NCI-H524 (cell line): Measurements from ENCODE around the gene SINHCAF.
A peak's percentile ranks its signal among the peaks of the same experiment; 100 is the strongest.

Experiments used
- DNase-seq, 2 experiments: peaks; one replicate each; lab custom pipeline; 2025; lab: John Stamatoyannopoulos, UW

Gene SINHCAF

GRCh38 chr12:31331242-31331641 lies 5.3 kb upstream of the SINHCAF start:
- no peak for DNase-seq

DNA sequence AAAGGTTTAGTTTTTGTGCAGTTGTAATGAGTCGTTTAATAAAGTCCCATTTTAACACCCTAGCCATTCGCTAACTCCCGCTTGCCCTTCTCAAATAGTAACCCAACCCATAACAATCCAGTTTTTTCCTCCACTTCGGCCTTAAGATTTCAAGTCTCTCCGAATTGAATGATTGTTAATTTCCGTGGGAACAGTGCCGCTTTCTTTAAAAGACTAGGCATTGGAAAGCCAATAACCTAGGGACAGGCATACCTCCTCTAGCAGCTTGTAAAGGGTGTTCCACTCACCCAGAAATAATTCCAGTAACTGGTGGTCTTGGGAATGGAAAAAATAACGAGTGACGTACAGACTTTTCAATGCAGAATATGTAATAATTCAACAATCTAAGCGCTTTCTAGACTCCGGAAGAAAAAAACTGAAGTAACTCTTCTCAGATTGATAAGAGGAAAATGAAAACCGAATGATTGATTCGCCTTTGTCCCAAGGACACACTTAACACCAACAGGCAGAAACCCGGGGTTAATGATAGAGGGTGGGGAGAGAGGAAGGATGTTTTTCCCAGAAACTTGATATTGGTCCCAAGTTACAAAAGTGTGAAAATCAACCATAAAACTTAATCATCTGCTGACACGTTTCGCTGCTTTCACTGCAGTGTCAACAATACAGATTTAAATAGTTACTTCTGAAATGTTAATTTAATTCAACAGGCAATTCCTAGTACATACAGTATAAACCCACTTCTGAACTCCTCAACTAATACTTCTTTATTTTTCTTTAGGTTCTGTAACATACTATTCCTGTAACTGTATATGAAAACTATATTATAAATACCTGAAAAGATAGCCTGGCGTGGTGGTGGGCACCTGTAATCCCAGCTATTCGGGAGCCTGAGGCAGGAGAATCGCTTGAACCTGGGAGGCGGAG lies 1.0 kb upstream of the SINHCAF start:
- DNase-seq = peak in 1 of 2 experiments; percentile 45

- DNase-seq = peak in 1 of 2 experiments; percentile 35
Measured at GRCh38 chr12:31325524-31325875, 450 bp downstream of the SINHCAF start.

DNA sequence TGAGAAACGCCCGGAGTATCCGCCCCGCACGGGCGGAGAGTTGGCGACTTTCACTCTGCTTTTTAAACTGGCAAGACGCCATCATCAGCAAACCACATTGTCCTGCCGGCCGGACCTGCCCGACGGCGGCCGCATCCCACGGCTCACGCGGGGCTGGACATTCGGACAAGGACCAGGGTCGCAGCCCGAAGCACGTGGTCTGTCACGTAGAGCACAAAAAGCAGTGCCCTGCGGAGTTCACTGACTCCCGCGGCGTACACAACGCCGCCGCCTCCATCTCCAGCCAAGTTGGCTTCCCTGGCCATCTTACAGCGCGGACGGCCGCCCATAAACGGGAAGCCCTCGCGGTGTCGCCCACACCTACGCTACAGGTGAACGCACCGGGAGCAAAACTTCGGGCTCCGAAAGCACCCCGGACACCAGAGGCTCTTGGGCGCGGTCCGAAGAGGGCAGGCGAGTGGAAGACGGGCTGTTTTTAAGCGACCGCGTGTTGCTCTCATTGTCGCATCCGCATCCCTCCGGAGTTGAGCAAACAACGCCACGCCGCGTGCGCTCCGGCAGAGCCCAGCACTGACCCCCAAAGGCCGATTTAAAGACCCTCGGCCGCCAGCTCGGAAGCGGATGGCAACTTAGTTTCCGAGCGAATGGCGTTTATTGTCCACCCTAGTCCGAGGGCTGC lies 966 bp downstream of the SINHCAF start:
- peak in 1 of 2 experiments; percentile 35 for DNase-seq

GRCh38 chr12:31324116-31324844 lies 1.7 kb downstream of the SINHCAF start:
- DNase-seq = peak; percentile 39 to 43

DNA sequence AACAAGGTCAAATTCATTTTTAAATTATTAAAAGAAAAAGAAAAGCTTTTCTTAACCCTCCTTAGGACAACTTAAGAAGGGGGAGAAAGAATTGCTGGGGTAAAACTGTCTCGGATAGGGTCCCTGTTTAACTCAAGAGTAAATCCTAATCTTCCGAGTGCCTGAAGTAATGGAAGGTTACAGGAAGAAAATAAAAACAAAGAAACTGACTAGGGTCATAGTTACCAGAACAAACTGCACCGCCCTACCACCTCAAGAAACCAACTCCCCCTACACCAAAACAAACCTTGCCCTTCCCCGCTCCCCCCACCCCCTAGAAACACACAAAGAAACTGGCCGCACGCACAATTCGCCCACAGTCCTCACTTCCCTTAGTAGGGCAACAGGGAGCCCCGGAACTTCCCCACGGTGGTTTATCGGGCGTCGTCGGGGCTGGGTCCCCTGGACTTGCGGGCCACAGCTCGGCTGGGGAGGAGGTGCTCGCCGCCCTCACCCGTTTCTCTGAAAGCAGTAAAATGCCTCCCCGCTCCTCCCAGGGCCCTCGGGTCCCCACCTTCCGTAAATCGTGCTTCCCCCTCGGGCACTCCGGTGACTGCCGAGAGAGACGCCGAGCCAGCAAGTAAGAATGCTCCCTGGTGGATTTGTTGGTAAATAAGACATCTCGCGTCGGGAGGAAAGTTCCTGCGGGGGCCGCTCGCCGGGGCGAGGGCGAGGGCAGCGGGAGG lies 2.4 kb downstream of the SINHCAF start:
- peak in 1 of 2 experiments; percentile 34 for DNase-seq

DNA sequence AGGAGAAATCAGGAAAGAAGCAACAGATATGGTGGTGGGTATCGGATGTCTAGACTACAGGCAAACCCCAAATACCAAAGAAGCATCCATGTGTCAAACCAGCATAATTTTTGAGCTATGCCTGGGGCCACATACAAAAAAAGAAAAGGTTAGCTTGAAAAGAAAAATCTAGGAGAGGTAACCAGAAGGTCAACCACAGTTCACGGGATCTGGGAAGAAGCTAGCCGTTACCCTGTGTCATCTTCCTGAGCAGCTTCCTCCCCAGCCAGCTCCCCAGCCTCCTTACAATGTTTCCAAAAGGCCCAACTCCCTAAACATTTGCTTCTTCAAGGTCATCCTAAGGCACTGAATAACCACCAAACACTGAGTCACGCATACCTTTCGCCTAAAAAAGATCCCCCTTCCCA lies 3.1 kb downstream of the SINHCAF start:
- no peak for DNase-seq

GRCh38 chr12:31321897-31322228 lies 4.1 kb downstream of the SINHCAF start:
- no peak for DNase-seq

DNA sequence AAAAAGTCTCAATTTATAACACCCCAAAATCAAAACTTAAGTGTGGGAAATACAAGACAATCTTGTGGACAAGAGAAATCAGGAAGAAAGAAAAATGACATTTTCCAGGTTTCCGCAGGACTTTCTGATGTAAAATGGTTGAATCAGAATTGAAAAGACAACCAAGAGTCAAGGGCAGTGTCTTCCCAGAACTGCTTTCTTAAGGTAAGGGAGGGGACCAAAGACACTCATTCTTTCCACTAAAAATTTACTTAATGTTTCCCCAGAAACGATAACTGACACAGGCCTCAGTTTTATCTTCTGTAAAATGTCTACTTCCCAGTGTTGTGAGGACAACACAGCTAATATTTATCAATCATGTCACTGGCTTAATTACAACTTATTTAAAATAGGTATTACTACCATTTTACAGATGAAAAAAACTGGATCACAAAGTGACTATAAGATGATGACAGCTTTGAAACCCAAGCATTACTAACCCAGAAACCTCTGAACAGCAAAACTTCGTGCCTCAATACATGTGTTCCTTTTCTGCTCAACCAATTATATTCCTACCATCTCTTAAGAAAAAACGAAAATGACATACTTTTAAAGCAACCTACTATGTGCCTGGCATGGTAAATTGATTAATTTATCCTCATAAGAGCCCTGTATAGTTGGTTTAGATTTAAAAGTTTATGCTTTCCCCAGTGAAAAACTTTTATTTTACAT lies 4.6 kb downstream of the SINHCAF start:
- DNase-seq = no peak

- no peak for DNase-seq
Measured at GRCh38 chr12:31318657-31319269, 7.2 kb downstream of the SINHCAF start.

DNA sequence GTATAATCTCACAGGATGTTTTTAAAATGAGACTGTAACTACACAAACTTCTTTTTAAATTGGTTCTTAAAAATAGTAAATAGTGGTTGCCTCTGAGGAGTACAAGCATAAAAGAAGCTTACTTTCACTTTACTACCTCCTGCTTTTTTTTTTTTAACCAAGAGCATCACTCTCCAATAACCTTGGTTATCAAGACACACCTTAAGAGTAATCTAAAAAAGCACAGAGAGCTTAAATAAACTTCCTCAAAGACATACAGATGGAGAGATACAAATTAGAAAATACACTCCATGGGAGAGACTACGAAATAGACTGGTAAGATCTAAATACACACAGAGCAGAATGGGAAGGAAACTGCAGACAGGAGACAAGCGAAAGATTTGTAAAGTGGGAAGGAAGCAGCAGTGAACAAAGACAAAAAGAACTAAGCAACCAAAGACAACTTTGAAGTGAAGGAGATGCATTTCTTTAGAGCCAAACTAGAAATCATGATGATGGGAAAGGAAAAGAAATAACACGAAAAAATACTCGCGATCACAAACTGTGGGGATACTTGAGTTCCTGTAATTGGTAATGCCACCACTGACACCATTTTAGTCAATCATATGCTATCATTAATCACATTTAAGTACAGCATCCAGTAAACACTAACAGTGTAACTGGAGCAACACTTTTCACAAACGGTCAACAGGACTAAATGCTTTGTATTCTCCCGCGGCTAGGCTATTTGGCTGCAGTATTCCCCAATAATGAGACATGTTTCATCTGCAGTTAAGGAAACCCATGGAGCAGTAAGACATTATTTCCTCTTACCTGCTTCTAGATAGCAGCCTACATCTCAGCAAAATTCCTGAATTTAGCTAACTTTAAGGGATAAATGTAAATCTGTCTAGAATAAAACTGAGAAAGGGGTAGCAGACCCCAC lies 8.2 kb downstream of the SINHCAF start:
- no peak for DNase-seq

DNA sequence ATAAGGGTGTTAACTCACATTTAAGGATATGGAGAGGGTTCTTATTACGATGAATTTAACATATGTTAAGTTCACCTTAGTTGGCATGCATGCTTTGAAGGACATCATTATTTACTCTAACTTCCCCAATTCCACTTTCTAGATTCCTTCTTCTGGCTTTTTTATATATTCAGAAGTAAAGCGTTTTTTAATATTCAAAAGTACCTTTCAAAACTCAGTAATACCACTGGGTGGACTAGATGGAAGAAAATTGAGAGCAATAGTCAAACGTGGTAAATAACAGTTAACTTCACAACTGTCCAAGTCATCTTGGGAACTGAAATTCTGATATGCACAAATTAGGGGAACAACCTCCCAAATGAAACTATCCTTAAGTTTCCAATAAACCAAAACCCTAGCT lies 9.1 kb downstream of the SINHCAF start:
- no peak for DNase-seq

- DNase-seq = no peak
Measured at GRCh38 chr12:31315784-31316465, 10.0 kb downstream of the SINHCAF start.

DNA sequence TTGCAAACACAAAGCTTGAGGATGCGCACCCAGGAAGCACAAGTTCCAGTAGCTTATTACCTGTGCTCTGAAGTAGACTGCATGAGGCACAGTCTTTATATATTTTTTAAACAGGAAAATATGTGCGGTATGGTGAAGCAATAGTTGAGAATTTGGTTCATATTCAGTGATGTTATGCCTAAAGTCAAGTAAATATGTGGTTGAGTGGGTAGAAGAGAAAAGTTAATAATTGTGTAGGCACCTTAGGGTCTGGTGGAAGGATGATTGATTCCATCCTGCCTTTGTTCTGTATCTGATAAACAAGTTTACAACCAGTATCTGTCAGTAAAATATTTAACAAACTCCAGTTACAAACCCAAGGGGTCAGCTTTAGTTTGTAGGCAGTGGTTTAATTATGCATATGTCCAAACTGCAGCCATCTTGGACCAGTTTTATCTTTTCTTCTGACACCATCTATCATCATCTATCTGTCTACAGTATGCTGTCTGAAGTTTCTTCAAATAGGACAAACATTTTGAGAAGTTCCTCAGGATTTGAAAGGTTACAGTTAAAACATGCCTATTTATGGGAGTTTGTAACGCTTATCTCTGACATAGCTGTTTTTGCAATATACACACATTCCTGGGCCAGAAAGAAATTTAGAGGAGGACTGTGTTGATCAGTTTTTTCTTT lies 10.8 kb downstream of the SINHCAF start:
- DNase-seq = no peak

DNA sequence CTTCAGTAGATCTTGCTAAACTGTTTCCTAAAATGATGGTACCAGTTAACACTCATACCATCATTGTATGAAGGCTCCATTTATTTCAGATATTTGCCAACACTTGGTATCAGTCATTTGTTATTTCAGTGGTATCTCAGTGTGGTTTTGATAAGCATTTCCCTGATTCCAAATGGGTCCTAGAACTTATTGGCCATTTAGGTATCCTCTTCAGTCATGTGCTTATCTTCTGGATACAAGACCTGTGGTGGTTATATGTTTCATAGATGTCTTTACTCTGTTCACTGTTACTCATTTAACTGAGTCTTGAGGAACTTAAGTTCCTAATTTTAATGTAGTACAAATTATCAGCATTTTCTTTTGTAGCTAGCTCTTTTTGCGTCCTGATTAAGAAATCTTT lies 13.5 kb downstream of the SINHCAF start:
- no peak for DNase-seq

GRCh38 chr12:31311634-31312258 lies 14.2 kb downstream of the SINHCAF start:
- no peak for DNase-seq

GRCh38 chr12:31310488-31310887 lies 15.5 kb downstream of the SINHCAF start:
- DNase-seq = no peak

DNA sequence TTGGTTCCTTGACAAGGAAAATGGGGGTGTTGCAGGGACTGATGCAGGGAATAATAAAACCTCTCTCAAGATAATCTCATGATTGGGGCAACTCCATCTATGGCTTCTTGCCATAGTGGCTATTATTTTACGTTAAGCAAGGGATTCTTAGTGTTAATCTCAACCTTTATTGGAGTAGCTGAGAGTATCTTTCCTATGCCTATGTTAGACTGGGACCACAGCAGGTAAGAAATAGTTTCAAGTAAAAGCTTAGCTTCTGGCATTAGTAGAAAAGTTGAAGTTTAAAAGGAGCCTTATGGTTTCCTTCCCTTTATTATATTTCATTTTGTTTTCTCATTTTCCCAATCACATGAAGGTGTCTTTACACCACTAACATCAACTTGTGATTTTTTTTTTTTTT lies 16.7 kb downstream of the SINHCAF start:
- no peak for DNase-seq
